ENCODE results near the gene TRAPPC4.
"Not testable (repeated sequence)": the region's sequence is repeated elsewhere in the genome, so short reads cannot be mapped to it uniquely, and the experiment has no call there.

Gene TRAPPC4

DNA sequence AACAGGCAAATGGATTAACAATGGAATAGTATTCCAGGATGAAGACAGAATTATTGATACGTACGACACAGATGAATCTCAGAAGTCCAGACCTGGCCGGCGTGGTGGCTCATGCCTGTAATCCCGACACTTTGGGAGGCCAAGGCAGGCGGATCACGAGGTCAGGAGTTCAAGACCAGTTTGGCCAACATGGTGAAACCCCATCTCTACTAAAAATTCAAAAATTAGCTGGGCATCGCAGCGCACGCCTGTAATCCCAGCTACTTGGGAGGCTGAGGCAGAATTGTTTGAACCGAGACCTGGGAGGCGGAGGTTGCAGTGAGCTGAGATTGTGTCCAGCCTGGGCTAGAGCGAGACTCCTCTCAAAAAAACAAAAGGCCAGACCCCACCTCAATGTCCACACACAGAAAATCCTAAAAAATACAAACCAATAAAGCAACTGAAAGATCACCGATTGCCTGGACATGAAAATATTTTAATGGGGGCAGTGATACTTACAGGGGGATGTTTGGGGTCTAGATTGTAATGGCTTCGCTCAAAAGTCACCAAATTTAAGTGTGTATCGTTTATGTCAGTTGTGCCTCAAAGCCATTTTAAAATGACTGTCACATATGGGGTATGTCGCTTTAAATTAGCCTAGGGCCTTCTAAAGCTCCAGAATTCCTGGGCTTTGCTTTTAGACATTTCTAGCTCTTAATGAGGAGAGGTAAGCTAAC is 4.2 kb upstream of the TRAPPC4 start:
- no peak for DNase-seq (ENCODE audit: low read depth)

DNA sequence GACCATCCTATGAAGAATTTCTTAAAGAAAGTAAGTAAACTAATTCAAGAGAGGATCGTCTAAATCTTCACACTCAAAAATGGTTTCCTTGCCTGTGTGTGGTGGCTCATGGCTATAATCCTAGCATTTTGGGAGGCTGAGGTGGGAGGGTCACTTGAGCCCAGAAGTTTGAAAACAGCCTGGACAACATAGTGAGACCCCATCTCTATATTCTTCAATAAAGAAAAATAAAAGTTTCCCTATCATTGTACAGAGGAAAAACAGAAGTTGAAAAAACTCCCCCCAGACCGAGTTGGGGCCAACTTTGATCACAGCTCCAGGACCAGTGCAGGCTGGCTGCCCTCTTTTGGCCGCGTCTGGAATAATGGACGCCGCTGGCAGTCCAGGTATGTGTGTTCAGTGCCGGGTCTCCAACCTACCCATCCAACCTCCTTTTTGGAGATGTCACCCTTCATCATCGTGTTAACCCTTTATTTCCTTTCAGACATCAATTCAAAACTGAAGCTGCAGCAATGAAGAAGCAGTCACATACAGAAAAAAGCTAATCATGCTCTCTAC is 3.4 kb upstream of the TRAPPC4 start:
- DNase-seq (ENCODE audit: low read depth): no peak

DNA sequence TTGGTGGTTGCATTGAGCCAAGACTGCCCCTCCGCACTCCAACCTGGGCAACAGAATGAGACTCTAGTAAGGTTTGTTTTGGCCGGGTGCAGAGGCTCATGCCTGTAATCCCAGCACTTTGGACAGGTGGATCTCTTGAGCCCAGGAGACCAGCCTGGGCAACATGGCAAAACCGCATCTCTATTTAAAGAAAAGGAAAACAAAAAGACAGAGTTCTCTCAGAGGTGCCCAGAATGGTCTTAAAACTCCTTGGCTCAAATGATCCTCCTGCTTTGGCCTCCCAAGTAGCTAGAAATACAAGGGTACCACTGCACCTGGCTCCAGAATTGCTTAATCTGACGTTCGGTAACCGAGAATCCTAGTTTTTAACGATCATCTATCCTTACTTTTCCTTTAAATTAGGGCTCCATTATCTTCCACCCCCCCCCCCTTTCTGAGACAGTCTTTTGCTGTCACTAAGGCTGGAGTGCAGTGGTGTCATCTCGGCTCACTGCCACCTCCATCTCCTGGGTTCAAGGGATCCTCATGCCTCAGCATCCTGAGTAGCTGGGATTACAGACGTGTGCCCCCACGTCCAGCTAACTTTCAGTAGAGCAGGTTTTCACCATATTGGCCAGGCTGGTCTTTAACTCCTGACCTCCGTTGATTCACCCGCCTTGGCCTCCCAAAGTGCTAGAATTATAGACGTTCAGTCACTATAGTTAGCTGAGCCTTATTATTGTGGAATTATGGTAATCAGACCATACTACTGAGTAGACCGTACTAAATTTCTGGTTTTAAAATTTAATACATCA is 2.2 kb upstream of the TRAPPC4 start:
- no peak for DNase-seq (ENCODE audit: low read depth)

DNA sequence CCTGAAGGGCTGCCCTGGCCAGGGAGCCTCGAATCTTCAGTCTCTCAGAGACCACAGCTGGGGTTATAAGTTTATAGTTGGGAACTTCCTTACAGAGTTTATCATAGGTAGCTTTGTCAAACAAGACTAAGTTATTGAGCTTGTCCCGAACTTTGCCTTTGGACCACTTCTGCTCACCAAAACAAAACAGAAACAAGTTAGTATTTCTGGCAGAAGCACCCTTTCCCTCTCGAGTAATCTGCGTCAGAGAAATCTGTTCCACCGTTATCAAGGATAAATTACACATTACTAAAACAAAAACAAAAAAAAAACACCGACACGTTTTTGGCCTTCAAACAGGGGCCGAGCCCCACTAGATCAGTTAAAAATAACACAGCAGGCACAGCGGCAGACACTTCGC is 1.2 kb upstream of the TRAPPC4 start:
- not testable (repeated sequence) for DNase-seq (ENCODE audit: low read depth)

DNA sequence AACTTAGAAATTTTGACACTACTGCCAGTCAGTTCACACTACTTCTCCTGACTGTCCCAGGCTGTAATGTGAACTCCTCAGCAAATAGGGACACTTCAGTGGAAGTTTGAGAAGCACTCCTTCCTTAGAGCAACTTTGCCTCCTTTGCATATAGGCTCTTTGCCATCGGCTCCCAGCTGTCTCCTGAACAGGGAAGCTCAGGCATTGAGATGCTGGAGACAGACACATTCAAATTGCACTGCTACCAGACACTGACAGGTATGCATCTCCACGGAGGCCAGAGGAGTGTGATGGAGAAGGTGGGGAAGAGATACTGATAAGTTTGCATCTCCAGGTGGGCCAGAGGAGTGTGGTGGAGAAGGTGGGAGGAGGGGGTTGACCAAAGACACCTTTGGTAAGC is 1.4 kb downstream of the TRAPPC4 start:
- DNase-seq (ENCODE audit: low read depth): no peak

DNA sequence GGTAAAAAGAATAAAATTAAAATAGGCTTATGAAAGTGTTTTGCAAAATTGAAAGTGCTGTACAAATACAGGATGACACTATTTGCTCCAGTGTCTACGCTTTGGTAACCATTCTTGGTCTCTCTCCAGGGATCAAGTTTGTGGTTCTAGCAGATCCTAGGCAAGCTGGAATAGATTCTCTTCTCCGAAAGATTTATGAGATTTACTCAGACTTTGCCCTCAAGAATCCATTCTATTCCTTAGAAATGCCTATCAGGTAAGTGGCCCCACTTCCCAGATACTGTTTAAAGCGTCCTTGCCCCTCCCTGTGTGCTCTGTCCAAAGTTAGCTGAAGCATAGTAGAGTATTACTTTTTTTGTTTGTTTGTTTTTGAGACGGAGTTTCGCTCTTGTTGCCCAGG is 3.1 kb downstream of the TRAPPC4 start:
- no peak for DNase-seq (ENCODE audit: low read depth)

- DNase-seq (ENCODE audit: low read depth): no peak
These were observed 5.2 kb downstream of the TRAPPC4 start for GRCh38 chr11:119023741-119024140.

- no peak for DNase-seq (ENCODE audit: low read depth)
These were observed 6.0 kb downstream of the TRAPPC4 start for GRCh38 chr11:119024430-119025098.

- DNase-seq (ENCODE audit: low read depth): no peak
These were observed 6.5 kb downstream of the TRAPPC4 start for GRCh38 chr11:119025099-119025473.

- DNase-seq (ENCODE audit: low read depth): no peak
These were observed 7.0 kb downstream of the TRAPPC4 start for GRCh38 chr11:119025541-119025940.

DNA sequence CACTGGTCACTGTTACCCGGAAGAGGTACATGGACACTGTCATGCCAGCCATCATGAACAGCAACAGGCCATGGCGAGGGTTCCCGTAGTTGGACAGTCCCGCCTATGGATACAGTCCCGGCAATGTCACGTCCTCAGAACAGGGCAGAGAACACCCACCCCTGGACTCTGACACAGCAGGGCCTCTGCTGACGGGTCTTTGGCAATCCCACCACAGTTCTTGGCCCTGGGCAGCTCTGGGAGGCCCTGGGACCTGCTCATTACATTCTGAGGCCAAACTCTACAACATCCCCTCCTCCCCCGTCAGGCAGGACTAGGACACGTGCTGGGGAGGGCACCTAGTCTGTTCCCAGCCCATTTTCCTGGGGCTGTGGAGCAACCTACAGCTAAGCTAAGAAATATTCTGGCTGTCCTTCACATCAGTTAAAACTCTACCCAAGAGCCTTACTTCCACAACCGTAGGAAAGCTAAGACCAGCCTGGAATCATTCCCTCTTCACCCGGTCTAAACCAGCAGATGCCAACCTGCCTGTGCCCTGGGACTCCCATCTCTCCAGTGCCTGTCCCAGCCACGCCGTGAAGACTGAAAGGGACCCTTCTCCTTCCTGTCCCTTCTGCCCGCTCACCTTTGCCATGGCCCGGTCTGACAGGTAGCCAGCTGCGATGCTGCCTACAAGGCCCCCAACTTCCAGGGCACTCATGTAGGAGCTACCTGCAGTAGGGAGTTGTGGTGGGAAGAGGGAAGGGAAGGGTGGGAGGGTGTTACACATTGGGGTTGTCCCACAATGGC is 7.6 kb downstream of the TRAPPC4 start:
- DNase-seq (ENCODE audit: low read depth): no peak

DNA sequence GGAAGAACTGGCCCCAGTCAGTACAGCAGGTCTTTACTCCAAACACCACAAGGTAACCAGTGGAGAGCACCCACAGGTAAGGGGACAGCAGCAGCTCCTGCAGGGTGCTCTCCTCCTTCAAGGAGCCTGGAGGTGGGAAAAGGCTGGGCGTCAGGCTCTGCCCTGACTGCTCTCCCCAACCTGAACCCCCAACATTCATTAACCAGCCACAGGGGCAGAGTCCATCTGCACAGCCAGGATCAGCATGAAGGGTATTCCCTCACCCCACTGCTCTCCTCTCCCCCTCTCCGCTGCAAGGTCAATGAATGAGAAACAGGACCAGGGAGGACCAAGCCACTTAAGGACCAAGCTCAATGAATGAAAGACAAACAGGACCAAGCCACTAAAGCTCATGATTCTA is 8.4 kb downstream of the TRAPPC4 start:
- no peak for DNase-seq (ENCODE audit: low read depth)

GRCh38 chr11:119027561-119028345 is 9.2 kb downstream of the TRAPPC4 start:
- no peak for DNase-seq (ENCODE audit: low read depth)

- no peak for DNase-seq (ENCODE audit: low read depth)
These were observed 9.9 kb downstream of the TRAPPC4 start for GRCh38 chr11:119028346-119029068.

- no peak for DNase-seq (ENCODE audit: low read depth)
These were observed 10.4 kb downstream of the TRAPPC4 start for GRCh38 chr11:119029069-119029339.

GRCh38 chr11:119029340-119030028 is 10.9 kb downstream of the TRAPPC4 start:
- DNase-seq (ENCODE audit: low read depth): no peak

GRCh38 chr11:119030029-119030328 is 11.4 kb downstream of the TRAPPC4 start:
- DNase-seq (ENCODE audit: low read depth): no peak

DNA sequence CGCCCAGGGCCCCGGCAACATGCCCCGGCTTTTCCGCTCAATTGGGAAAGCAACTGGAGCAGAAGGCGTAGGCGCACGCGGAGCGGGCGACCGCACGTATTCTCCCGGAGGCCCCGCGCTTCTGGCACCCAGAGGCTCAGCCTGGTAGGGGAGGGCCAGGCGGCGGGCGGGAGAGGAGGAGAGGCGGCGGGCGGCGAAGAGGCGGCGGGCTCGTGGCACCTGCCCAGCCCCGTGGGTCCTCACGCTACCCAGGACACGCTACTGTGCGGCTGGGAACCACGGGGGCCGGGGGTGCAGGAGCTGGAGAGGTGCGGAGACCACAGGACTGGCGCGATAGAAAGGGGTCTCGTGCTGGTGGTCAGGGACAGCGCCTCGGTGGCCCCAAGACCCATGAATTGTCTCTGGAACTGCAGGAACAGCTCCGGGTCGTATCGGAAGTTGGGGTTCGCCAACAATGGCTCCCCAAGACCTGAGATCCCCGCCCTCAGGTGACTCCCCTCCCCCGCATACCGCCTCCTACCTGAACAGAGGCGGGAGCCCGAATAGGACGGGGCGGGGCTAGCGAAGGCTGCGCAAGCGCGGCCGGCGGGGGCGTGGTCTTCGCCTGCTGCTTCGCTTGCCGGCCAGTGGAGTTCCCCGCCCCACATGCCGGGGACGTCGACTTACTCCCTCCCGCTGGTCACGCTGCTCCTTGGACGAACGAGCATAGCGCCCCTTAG is 11.9 kb downstream of the TRAPPC4 start, which contains the start of gene SLC37A4:
Gene SLC37A4 (minus strand): TSS at position 549 of the 719 bp plus-strand sequence.
- peak; percentile 99 for DNase-seq (ENCODE audit: low read depth)

DNA sequence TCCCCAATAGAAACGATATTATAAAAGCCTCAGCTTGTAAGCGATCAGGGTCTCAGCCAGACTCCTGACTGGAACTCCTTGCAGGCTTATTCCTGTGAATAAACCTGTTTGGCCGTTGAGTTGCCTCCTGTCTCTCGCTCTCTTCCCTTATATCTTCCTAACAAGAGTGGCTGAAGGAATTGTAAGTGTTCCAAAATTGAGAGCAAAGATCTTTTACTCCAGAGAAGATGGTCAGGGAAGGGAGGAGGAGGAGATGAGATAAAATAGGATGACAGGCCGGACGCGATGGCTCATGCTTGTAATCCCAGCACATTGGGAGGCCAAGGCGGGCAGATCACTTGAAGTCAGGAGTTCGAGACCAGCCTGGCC is 13.3 kb downstream of the TRAPPC4 start:
- DNase-seq (ENCODE audit: low read depth): no peak

GRCh38 chr11:119033421-119033820 is 14.9 kb downstream of the TRAPPC4 start:
- DNase-seq (ENCODE audit: low read depth): not testable (repeated sequence)

Data from activated T-cell treated with anti-CD3 and anti-CD28 coated beads for 1 hour (primary cell).